ENCODE results near the gene NWD2.

Gene NWD2

GRCh38 chr4:37279894-37280592, 35.5 kb downstream of the NWD2 start:
- DNase-seq (ENCODE audit: low read depth): no peak
- TF ChIP-seq CTCF (IDR thresholded peaks at IDR 0.05; ENCODE audit: low read length, missing control alignments): no peak
- no peak overlapping the region for H3K4me3 ChIP-seq (replicated peaks; ENCODE audit: low read depth, low read length)

- TF ChIP-seq CTCF (IDR thresholded peaks at IDR 0.05; ENCODE audit: low read length, missing control alignments): no peak
- DNase-seq (ENCODE audit: low read depth): no peak
- no peak overlapping the region for H3K4me3 ChIP-seq (replicated peaks; ENCODE audit: low read depth, low read length)
Measured at GRCh38 chr4:37299468-37299867, 54.9 kb downstream of the NWD2 start.

GRCh38 chr4:37304612-37305011, 60.1 kb downstream of the NWD2 start:
- no peak for TF ChIP-seq CTCF (IDR thresholded peaks at IDR 0.05; ENCODE audit: low read length, missing control alignments)
- no peak for DNase-seq (ENCODE audit: low read depth)

DNA sequence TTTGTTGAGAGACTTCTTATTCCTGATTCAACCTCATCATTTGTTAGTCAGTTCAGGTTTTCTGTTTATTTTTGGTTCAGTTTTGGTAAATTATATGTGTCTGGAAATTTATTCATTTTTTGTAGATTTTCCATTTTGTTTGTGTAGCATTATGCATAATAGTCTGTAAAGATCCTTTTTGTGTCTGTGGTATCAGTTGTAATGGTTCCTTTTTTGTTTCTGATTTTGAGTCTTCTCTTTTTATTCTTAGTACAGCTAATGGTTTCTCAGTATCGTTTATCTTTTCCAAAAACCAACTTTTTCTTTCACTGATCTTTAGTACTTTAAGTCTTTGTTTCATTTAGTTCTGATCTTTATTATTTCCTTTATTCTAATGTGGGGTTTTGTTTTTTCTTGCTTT, 61.4 kb downstream of the NWD2 start:
- TF ChIP-seq CTCF (IDR thresholded peaks at IDR 0.05; ENCODE audit: low read length, missing control alignments): no peak
- H3K4me3 ChIP-seq (replicated peaks; ENCODE audit: low read depth, low read length): no peak overlapping the region
- DNase-seq (ENCODE audit: low read depth): no peak

More at GRCh38 chr4:37304612-37305011, 60.1 kb downstream of the NWD2 start:
- no peak overlapping the region for H3K4me3 ChIP-seq (replicated peaks; ENCODE audit: low read depth, low read length)

GRCh38 chr4:37317104-37317643, 72.6 kb downstream of the NWD2 start:
- no peak for TF ChIP-seq CTCF (IDR thresholded peaks at IDR 0.05; ENCODE audit: low read length, missing control alignments)
- DNase-seq (ENCODE audit: low read depth): no peak
- no peak overlapping the region for H3K4me3 ChIP-seq (replicated peaks; ENCODE audit: low read depth, low read length)

- H3K4me3 ChIP-seq (replicated peaks; ENCODE audit: low read depth, low read length): no peak overlapping the region
- DNase-seq (ENCODE audit: low read depth): no peak
- no peak for TF ChIP-seq CTCF (IDR thresholded peaks at IDR 0.05; ENCODE audit: low read length, missing control alignments)
Measured at GRCh38 chr4:37320513-37321235, 76.1 kb downstream of the NWD2 start.
